ENCODE measurements around the gene GATA2. TPM values are rescaled to one million over a fixed set of nuclear protein-coding genes. Genes with fewer than 3 reads are reported as not detected.

GATA2 gene
- total and polyA plus RNA-seq, 12 donors: 6.8 to 29.8 (median 12.6) TPM

GRCh38 chr3:128443771-128444170 lies 49.2 kb downstream of the GATA2 start:
- no peaks in the 10 kb centered on the region for H3K4me1 ChIP-seq
- no peaks in the 10 kb centered on the region for H3K36me3 ChIP-seq
- TF ChIP-seq CTCF (IDR thresholded peaks at IDR 0.05): no peak
- no peaks in the 10 kb centered on the region for H3K9me3 ChIP-seq
- H3K27ac ChIP-seq: no peak overlapping the region
- no peak overlapping the region for H3K4me3 ChIP-seq
- intact Hi-C loops (cut with DNase I): no loop called here
- ATAC-seq: no peak
- DNase-seq: no peak
- H3K27me3 ChIP-seq: peaks cover 0 to 15% (median 2%) of the 10 kb centered on the region in 7 donors
- WGBS, 2 donors: 67 to 71% methylated on average over 3 of the region's 3 CpGs

GRCh38 chr3:128442949-128443348 lies 50.1 kb downstream of the GATA2 start:
- 90% methylated on average over 6 of the region's 6 CpGs for WGBS, 2 donors
- no peak for DNase-seq
- ATAC-seq: no peak
- H3K36me3 ChIP-seq: no peaks in the 10 kb centered on the region
- H3K4me3 ChIP-seq: no peak overlapping the region
- no peaks in the 10 kb centered on the region for H3K4me1 ChIP-seq
- intact Hi-C loops (cut with DNase I): no loop called here
- TF ChIP-seq CTCF (IDR thresholded peaks at IDR 0.05): no peak
- no peak overlapping the region for H3K27ac ChIP-seq
- no peaks in the 10 kb centered on the region for H3K9me3 ChIP-seq
- H3K27me3 ChIP-seq: peaks cover 0 to 22% (median 6%) of the 10 kb centered on the region in 7 donors

- WGBS, 2 donors: 84 to 89% methylated on average over 7 of the region's 7 CpGs
- Histone ChIP-seq H3K27ac (no peak overlapping the region), H3K27me3 (peaks cover 0 to 22% (median 6%) of the 10 kb centered on the region in 7 donors), H3K4me3 (no peak overlapping the region), H3K36me3 (no peaks in the 10 kb centered on the region), H3K4me1 (no peaks in the 10 kb centered on the region), H3K9me3 (no peaks in the 10 kb centered on the region)
- ATAC-seq (no peak), DNase-seq (no peak)
- intact Hi-C loops (cut with DNase I): no loop called here
- no peak for TF ChIP-seq CTCF (IDR thresholded peaks at IDR 0.05)
Observed at GRCh38 chr3:128442070-128442469, 50.9 kb downstream of the GATA2 start.

- DNase-seq (no peak), ATAC-seq (peak in 1 of 8 donors; percentile 38)
- intact Hi-C loops (cut with DNase I): no loop called here
- no peak for TF ChIP-seq CTCF (IDR thresholded peaks at IDR 0.05)
- Histone ChIP-seq H3K27me3 (peaks cover 0 to 30% (median 9%) of the 10 kb centered on the region in 7 donors), H3K27ac (no peak overlapping the region), H3K9me3 (no peaks in the 10 kb centered on the region), H3K4me1 (no peaks in the 10 kb centered on the region), H3K4me3 (no peak overlapping the region), H3K36me3 (no peaks in the 10 kb centered on the region)
- 51 to 63% methylated on average over 3 of the region's 3 CpGs for WGBS, 2 donors
Observed at GRCh38 chr3:128439226-128439625, 53.8 kb downstream of the GATA2 start.
